ENCODE measurements around the gene ACVR2A.

ACVR2A gene

DNA sequence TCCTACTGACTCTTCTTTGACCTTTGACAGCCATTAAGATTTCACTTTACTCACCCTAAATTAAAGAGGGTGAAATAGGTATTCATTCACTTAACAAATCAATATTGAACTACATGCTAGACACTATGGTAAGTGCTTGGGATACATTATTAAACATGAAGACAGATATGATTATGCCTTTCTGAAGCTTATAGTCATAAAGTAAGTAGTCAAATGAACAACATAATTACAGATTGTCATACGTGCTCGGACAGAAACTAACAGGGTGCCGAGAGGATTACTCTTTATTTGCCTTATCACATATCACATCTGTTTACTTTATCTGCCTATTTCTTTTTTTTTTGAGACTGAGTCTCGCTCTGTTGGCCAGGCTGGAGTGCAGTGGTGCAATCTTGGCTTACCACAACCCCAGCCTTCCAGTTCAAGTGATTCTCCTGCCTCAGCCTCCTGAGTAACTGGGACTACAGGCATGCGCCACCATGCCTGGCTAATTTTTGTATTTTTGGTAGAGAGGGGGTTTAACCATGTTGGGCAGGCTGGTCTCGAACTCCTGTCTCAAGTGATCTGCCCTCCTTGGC lies 9.8 kb downstream of the ACVR2A start:
- TF ChIP-seq, protein P1, sequence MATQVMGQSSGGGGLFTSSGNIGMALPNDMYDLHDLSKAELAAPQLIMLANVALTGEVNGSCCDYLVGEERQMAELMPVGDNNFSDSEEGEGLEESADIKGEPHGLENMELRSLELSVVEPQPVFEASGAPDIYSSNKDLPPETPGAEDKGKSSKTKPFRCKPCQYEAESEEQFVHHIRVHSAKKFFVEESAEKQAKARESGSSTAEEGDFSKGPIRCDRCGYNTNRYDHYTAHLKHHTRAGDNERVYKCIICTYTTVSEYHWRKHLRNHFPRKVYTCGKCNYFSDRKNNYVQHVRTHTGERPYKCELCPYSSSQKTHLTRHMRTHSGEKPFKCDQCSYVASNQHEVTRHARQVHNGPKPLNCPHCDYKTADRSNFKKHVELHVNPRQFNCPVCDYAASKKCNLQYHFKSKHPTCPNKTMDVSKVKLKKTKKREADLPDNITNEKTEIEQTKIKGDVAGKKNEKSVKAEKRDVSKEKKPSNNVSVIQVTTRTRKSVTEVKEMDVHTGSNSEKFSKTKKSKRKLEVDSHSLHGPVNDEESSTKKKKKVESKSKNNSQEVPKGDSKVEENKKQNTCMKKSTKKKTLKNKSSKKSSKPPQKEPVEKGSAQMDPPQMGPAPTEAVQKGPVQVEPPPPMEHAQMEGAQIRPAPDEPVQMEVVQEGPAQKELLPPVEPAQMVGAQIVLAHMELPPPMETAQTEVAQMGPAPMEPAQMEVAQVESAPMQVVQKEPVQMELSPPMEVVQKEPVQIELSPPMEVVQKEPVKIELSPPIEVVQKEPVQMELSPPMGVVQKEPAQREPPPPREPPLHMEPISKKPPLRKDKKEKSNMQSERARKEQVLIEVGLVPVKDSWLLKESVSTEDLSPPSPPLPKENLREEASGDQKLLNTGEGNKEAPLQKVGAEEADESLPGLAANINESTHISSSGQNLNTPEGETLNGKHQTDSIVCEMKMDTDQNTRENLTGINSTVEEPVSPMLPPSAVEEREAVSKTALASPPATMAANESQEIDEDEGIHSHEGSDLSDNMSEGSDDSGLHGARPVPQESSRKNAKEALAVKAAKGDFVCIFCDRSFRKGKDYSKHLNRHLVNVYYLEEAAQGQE (IDR thresholded peaks at IDR 0.05; ENCODE audit: insufficient read depth in 1 of 2, low read depth in 2 of 2, low read length in 2 of 2), result no peak
- no peak for TF ChIP-seq FOXP2 (optimal IDR thresholded peaks at IDR 0.05; ENCODE audit: borderline replicate concordance, extremely low read depth, extremely low read length, insufficient read depth)

DNA sequence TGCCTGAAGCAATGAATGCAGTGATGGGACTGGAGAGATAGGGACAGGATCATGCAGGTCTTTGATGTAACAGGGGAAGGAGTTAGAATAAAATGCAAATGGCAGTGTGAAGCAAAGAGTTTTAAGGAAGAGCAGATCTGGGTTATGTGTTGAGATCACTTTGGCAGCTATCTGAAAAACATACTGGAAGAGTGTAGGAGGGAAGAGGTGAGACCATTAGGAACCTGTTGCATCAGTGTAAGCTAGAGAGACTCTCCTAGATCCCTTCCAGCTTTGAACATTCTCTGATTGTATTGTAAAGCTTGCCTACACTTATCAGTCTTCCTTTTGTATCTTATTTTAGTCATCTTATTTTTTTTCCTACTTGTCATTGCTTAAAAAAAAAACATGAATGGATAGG lies 10.5 kb downstream of the ACVR2A start:
- TF ChIP-seq SIN3A (IDR thresholded peaks at IDR 0.05; ENCODE audit: borderline replicate concordance, insufficient read depth, low read length), result no peak

DNA sequence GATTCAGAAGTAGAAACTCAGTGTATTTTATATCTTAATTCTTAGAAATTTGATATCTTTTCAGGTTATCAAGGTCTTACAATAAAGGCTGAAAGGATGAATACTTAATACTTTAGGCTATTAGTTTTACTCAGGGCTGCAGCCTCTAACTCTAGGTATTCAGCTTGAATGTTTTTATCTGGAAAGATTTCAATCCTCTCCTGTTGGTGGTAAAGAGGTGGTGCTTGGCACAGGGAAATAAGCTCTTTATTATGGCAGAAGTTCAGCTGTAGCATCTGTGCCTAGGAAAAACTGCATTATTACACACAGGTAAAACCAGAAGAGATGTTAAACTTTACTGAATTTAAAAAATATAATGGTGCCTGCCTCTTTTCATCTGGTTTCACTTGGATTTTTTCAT lies 11.1 kb downstream of the ACVR2A start:
- TF ChIP-seq POLR2AphosphoS5 (IDR thresholded peaks at IDR 0.05; ENCODE audit: low read depth, low read length), result no peak
- no peak for TF ChIP-seq SIN3A (IDR thresholded peaks at IDR 0.05; ENCODE audit: borderline replicate concordance, insufficient read depth, low read length)
- no peak for TF ChIP-seq TAF1 (IDR thresholded peaks at IDR 0.05; ENCODE audit: borderline replicate concordance, insufficient read depth, low read length)
- TF ChIP-seq, protein P1 (IDR thresholded peaks at IDR 0.05; ENCODE audit: insufficient read depth in 1 of 2, low read depth in 2 of 2, low read length in 2 of 2), result no peak
- TF ChIP-seq FOXP2 (optimal IDR thresholded peaks at IDR 0.05; ENCODE audit: borderline replicate concordance, extremely low read depth, extremely low read length, insufficient read depth), result no peak

DNA sequence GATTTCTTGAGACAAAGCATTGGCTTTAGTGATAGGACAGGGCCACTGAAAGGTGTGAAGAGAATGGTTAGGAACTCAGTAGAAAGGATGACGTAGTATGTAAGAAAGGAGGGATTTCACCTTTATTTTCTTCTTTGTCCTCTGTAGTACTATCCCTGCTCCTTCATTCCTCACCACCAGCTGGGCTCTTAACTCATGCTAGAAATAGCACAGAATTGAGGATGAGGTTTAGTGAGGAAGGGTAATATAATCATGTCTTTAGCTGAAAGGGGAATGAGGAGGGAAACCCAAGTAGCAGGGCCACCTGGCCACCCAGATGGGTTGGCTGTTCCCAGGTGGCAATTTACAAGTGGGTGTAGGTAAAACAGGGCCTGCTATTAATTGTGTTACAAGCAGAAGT lies 15.2 kb downstream of the ACVR2A start:
- TF ChIP-seq, protein P1 (IDR thresholded peaks at IDR 0.05; ENCODE audit: insufficient read depth in 1 of 2, low read depth in 2 of 2, low read length in 2 of 2), result no peak
- TF ChIP-seq SIN3A (IDR thresholded peaks at IDR 0.05; ENCODE audit: borderline replicate concordance, insufficient read depth, low read length) (no peak), TAF1 (IDR thresholded peaks at IDR 0.05; ENCODE audit: borderline replicate concordance, insufficient read depth, low read length) (no peak), POLR2AphosphoS5 (IDR thresholded peaks at IDR 0.05; ENCODE audit: low read depth, low read length) (no peak), FOXP2 (optimal IDR thresholded peaks at IDR 0.05; ENCODE audit: borderline replicate concordance, extremely low read depth, extremely low read length, insufficient read depth) (no peak)

DNA sequence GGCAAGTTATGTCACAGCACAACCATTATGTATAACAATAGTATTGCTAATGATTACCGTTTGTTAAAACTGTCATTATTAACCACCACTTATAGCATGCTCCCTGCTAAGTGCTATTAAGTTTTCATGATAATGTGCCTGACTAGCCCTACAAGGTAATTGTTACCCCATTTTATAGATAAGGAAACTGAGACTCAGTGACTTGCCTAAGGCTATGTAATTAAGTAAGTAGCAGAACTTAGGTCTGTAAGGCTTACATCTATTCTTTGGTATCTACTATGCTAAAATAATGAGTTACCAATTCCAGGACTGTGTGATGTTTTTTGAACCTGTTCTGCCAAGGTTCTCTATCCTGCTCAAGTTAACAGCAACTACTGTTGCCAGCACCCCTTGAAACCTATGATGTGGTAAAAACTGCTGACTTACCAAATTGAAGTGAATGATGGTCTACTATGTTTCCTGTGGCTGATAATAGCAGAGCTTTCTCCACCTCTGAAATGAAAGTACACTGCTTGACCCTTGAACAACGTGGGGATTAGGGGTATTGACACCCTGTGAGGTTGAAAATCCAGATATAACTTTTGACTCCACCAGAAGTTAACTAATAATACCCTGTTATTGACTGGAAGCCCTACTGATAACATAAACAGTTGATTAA lies 18.2 kb downstream of the ACVR2A start:
- TF ChIP-seq POLR2AphosphoS5 (IDR thresholded peaks at IDR 0.05; ENCODE audit: low read depth, low read length), result no peak
- TF ChIP-seq SIN3A (IDR thresholded peaks at IDR 0.05; ENCODE audit: borderline replicate concordance, insufficient read depth, low read length), result no peak
- TF ChIP-seq, protein P1 (IDR thresholded peaks at IDR 0.05; ENCODE audit: insufficient read depth in 1 of 2, low read depth in 2 of 2, low read length in 2 of 2), result no peak
- no peak for TF ChIP-seq TAF1 (IDR thresholded peaks at IDR 0.05; ENCODE audit: borderline replicate concordance, insufficient read depth, low read length)
- no peak for TF ChIP-seq FOXP2 (optimal IDR thresholded peaks at IDR 0.05; ENCODE audit: borderline replicate concordance, extremely low read depth, extremely low read length, insufficient read depth)

All from PFSK-1 (cell line).